Erythroblast (primary cell): Measurements from ENCODE around the gene SH3RF2.

Source experiments
- DNase-seq, 2 experiments: peaks; one replicate each; lab custom pipeline; 2025; lab: John Stamatoyannopoulos, UW
- GATA1 ChIP-seq: IDR thresholded peaks from 2 replicates; pipeline ENCODE4 v1.6.1; 2011; ENCODE audit warnings: low read depth, mild to moderate bottlenecking, control low read depth, low read length, moderate library complexity
- POLR2A ChIP-seq: IDR thresholded peaks from 2 replicates; pipeline ENCODE4 v1.6.1; 2011; ENCODE audit warnings: mild to moderate bottlenecking, low read length

Gene SH3RF2

DNA sequence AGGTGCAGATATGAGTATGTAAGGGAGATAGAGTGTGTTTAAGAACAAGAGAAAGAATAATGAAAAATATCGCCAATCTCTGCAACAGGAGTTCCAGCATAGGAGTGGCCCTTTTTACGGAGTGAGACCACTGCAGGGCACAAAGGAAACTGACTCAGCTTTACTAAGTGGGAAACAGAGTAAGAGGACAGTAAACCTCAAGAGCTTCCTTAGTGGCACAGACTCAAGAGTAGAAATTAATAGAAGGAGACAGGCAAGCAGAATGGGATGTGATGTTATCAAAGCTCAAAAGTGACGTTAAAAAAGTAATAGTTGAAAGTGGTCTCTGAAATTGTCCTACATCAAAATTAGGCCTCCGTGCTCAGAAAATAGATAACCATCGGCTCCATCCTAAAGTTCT is 2.1 kb upstream of the SH3RF2 start:
- no peak for DNase-seq
- TF ChIP-seq POLR2A (no peak), GATA1 (no peak)

GRCh38 chr5:145937432-145938250 is 1.3 kb downstream of the SH3RF2 start:
- no peak for DNase-seq
- TF ChIP-seq POLR2A (no peak), GATA1 (no peak)

DNA sequence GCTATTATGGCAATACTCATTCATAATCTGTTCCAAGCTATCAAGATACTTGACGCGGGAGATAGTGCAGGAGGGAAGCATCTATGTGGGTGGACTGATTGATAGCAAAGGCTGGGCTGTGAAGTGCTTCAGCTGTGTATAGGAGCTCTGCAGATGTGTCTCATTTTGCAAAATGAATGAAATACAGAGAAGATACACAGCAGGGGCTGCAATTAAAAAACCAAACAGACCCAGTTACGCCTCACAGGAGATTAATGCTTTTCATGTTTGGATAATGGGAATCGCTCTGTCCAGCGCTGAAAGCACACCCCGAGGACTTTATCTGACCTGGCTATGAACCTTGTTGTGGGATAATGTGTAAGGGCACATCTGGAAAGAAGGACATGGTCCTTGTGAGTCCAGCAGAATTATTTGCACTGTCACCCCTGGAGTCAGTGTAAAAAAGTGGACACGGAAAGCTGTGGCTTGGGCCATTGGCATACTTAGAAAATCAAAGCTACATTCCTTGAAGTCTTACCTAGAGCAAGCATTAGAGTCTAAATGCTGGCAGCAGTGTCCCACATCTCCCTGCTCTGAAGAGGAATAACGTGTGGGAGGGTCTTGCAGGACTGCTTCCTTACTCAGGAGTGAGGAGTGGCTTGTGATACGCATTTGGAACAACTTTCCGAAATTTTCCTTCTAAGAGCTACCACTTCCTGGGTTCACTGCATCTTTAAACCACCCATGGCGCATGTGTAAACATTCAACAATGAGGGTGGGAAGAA is 2.6 kb downstream of the SH3RF2 start:
- TF ChIP-seq GATA1 (no peak), POLR2A (no peak)
- peak; percentile 5 to 7 for DNase-seq

GRCh38 chr5:145939540-145940065 is 3.2 kb downstream of the SH3RF2 start:
- DNase-seq = no peak
- TF ChIP-seq POLR2A (no peak), GATA1 (no peak)

DNA sequence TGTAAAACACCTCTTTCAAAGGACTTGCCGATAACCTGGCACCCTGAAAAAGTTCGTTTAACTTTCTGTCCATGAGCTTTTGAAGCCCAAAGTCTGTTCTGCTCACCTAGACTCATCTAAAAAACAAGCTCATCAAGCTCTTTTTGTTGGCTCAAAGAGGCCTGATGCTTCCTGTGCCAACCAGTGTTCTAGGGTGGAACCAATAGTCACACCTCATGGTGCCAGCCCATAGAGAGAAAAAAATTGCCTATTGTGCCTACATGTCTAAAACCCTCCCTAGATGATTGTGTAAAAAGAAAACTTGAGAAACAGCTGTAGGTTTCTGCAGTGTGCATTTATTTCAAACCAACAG is 4.7 kb downstream of the SH3RF2 start:
- TF ChIP-seq GATA1 = no peak
- no peak for DNase-seq

- no peak for TF ChIP-seq POLR2A
- no peak for TF ChIP-seq GATA1
- peak in 1 of 2 experiments; percentile 9 for DNase-seq
These were observed 5.2 kb downstream of the SH3RF2 start for GRCh38 chr5:145941448-145942130.

GRCh38 chr5:145942201-145942600 is 5.8 kb downstream of the SH3RF2 start:
- DNase-seq = no peak
- TF ChIP-seq GATA1 = no peak
- no peak for TF ChIP-seq POLR2A

- DNase-seq = no peak
- TF ChIP-seq POLR2A (no peak), GATA1 (no peak)
These were observed 6.4 kb downstream of the SH3RF2 start for GRCh38 chr5:145942749-145943148.

DNA sequence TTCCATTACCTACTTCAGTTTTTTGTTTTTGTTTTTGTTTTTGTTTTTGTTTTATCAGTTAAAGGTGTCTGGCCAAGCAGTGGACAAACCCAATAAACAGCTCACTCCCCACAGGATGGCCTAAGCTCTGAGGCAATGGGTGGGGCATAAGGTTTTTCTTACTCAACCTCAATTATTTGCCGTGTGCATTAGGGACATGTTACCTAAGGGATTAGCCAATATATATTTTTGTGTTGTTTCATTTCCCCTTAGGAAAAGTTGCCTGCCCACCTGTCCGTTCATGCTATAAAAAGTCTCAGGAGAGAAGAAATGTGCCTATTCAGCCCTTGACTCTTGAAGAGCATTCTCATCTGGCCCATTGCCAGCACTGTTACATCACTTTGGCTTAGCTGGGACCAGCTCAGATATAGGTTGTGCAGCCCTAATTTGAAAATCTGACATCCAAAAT is 7.3 kb downstream of the SH3RF2 start:
- DNase-seq = peak; percentile 45 to 83
- TF ChIP-seq POLR2A = no peak

GRCh38 chr5:145944328-145944727 is 8.0 kb downstream of the SH3RF2 start:
- TF ChIP-seq POLR2A (no peak), GATA1 (no peak)

GRCh38 chr5:145945620-145946111 is 9.3 kb downstream of the SH3RF2 start:
- TF ChIP-seq GATA1 (no peak), POLR2A (no peak)
- DNase-seq = no peak

More at GRCh38 chr5:145944328-145944727, 8.0 kb downstream of the SH3RF2 start:
- no peak for DNase-seq

- TF ChIP-seq GATA1 (no peak), POLR2A (no peak)
- DNase-seq = peak in 1 of 2 experiments; percentile 48
These were observed 9.9 kb downstream of the SH3RF2 start for GRCh38 chr5:145946112-145946861.

DNA sequence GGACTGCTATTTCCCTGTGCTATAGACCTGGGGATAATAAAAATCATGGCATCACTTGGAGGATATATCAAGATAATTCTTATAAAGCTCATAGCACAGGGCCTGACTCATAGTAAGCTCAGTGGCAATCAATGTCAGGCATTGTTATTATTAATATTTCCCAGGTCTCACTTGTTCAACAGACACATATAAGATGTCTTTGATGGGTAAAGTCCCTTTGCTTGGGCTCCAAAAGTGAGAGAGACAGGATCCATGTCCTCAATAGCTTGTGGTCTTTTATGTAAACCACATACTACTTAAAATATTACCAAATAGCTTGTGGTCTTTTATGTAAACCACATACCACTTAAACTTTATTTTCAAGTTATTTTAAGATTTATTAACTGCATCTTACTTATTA is 11.2 kb downstream of the SH3RF2 start:
- TF ChIP-seq GATA1 (no peak), POLR2A (no peak)
- DNase-seq = no peak
